ENCODE results near the gene MINAR1.

- TF ChIP-seq POLR2AphosphoS5 (IDR thresholded peaks at IDR 0.05; ENCODE audit: low read depth, low read length) (no peak), SPI1 (IDR thresholded peaks at IDR 0.05; ENCODE audit: low read depth, low read length) (no peak), POLR2A (IDR thresholded peaks at IDR 0.05; ENCODE audit: low read depth, low read length) (no peak)
Observed at GRCh38 chr15:79478108-79478507, 46.0 kb downstream of the MINAR1 start.
